SK-N-SH (cell line): ENCODE results near the gene CDK18. TPM values are rescaled to one million over a fixed set of nuclear protein-coding genes. Genes with fewer than 3 reads are reported as not detected.

Experiments used
- CTCF ChIA-PET: fragments of 300-600, 350-600 bp; formaldehyde crosslinking; extraction: SDS; loops from one replicate; lab custom pipeline; 2021; lab: Yijun Ruan, JAX
- POLR2A ChIA-PET: fragments of 350-600 bp; sonication (Branson Sonifier 250); formaldehyde crosslinking; extraction: SDS; loops from one replicate; lab custom pipeline; 2020; ENCODE audit warnings: antibody characterized with exemption, inconsistent platforms; lab: Yijun Ruan, JAX
- DNase-seq: peaks from one replicate; pipeline ENCODE4 v3.0.0; 2012
- H2AFZ ChIP-seq: fragments of 200-600 bp; sonication (generic); 2 replicates; pipeline ENCODE4 v1.8.1; 2016; ENCODE audit warnings: antibody characterized with exemption, mild to moderate bottlenecking, low read depth
- H3F3A ChIP-seq: fragments of 200-600 bp; sonication (generic); replicated peaks from 2 replicates; pipeline ENCODE3; 2016; ENCODE audit warnings: antibody characterized with exemption, mild to moderate bottlenecking; ENCODE audit not compliant: insufficient read depth
- H3K27ac ChIP-seq, 2 experiments: fragments of 200-500 bp in 1 of 2; fragments of 200-600 bp in 1 of 2; sonication (Bioruptor generic) in 1 of 2; sonication (generic), shearing (Covaris generic) in 1 of 2; 2 replicates each; pipeline versions ENCODE4 v1.5.1 to v1.6.1; 2014 to 2016; ENCODE audit warnings: low read depth in 2 of 2, inconsistent platforms in 1 of 2, low read length in 1 of 2, mild to moderate bottlenecking in 1 of 2, mixed read lengths in 1 of 2
- H3K27me3 ChIP-seq: fragments of 200-600 bp; sonication (generic), shearing (Covaris generic); 2 replicates; pipeline ENCODE4 v1.6.1; 2016; ENCODE audit warnings: mixed run types; ENCODE audit not compliant: insufficient read depth
- H3K36me3 ChIP-seq, 2 experiments: fragments of 200-500 bp in 1 of 2; fragments of 200-600 bp in 1 of 2; sonication (Bioruptor generic) in 1 of 2; sonication (generic) in 1 of 2; replicated peaks in 1 of 2; 2 replicates each; pipeline versions ENCODE3 to v1.5.1; 2014 to 2016; ENCODE audit warnings: low read length in 1 of 2, mild to moderate bottlenecking in 1 of 2; ENCODE audit not compliant: insufficient read depth in 2 of 2, control insufficient read depth in 1 of 2
- H3K4me1 ChIP-seq, 2 experiments: fragments of 200-500 bp in 1 of 2; fragments of 200-600 bp in 1 of 2; sonication (Bioruptor generic) in 1 of 2; sonication (generic), shearing (Covaris generic) in 1 of 2; 2 replicates each; pipeline versions ENCODE4 v1.5.1 to v1.6.1; 2014 to 2016; ENCODE audit warnings: low read depth in 1 of 2, low read length in 1 of 2, mixed run types in 1 of 2; ENCODE audit not compliant: insufficient read depth in 2 of 2, control insufficient read depth in 1 of 2
- H3K4me2 ChIP-seq: fragments of 200-600 bp; sonication (generic), shearing (Covaris generic); 2 replicates; pipeline ENCODE4 v1.6.1; 2017; ENCODE audit warnings: mixed run types
- H3K4me3 ChIP-seq, 2 experiments: fragments of 200-500 bp in 1 of 2; fragments of 200-600 bp in 1 of 2; sonication (Bioruptor generic) in 1 of 2; sonication (generic), shearing (Covaris generic) in 1 of 2; 2 replicates each; pipeline versions ENCODE4 v1.5.1 to v1.8.1; 2014 to 2016; ENCODE audit warnings: low read depth in 2 of 2, inconsistent platforms in 1 of 2, low read length in 1 of 2, mild to moderate bottlenecking in 1 of 2, mixed read lengths in 1 of 2, moderate library complexity in 1 of 2
- H3K79me2 ChIP-seq: fragments of 200-600 bp; sonication (generic); 2 replicates; pipeline ENCODE4 v1.8.1; 2017; ENCODE audit warnings: mild to moderate bottlenecking; ENCODE audit not compliant: insufficient read depth
- H3K9ac ChIP-seq: fragments of 200-600 bp; sonication (generic); 2 replicates; pipeline ENCODE4 v1.6.1; 2017; ENCODE audit warnings: mixed run types
- H3K9me2 ChIP-seq: fragments of 200-600 bp; sonication (generic); 2 replicates; pipeline ENCODE4 v1.6.1; 2017; ENCODE audit warnings: mixed run types
- H3K9me3 ChIP-seq: fragments of 200-600 bp; sonication (generic); 2 replicates; pipeline ENCODE4 v1.6.1; 2017; ENCODE audit warnings: mixed run types, mild to moderate bottlenecking, moderate library complexity
- H4K20me1 ChIP-seq: fragments of 200-600 bp; sonication (generic); 2 replicates; pipeline ENCODE4 v1.6.1; 2017; ENCODE audit warnings: mild to moderate bottlenecking, mixed run types; ENCODE audit not compliant: insufficient read depth
- ELF1 ChIP-seq: IDR thresholded peaks from 2 replicates; pipeline ENCODE4 v1.4.0; 2012
- EP300 ChIP-seq, 2 experiments: IDR thresholded peaks; 2 replicates each; pipeline versions ENCODE4 v1.4.0 to v1.6.1; 2012; ENCODE audit warnings: borderline replicate concordance in 1 of 2, low read depth in 1 of 2, low read length in 1 of 2
- EZH2phosphoT487 ChIP-seq: fragments of 200-600 bp; sonication (generic); IDR thresholded peaks from 2 replicates; pipeline ENCODE4 v1.6.1; 2017; ENCODE audit warnings: low read depth, mixed run types, mild to moderate bottlenecking, antibody characterized with exemption, moderate library complexity, borderline replicate concordance
- FOXJ3 ChIP-seq: sonication (generic); formaldehyde crosslinking; IDR thresholded peaks from 2 replicates; pipeline ENCODE4 v1.5.1; 2020; ENCODE audit warnings: mild to moderate bottlenecking, missing genetic modification reagents
- GATA2 ChIP-seq: sonication (generic); formaldehyde crosslinking; IDR thresholded peaks from 2 replicates; pipeline ENCODE4 v1.5.0; 2020; ENCODE audit warnings: mild to moderate bottlenecking, missing genetic modification reagents
- NRF1 ChIP-seq: IDR thresholded peaks from 2 replicates; pipeline ENCODE4 v1.6.1; 2012; ENCODE audit warnings: low read depth, mild to moderate bottlenecking, low read length
- POLR2AphosphoS5 ChIP-seq: IDR thresholded peaks from 2 replicates; pipeline ENCODE4 v1.6.1; 2012; ENCODE audit warnings: low read depth, low read length
- RAD21 ChIP-seq: IDR thresholded peaks from 2 replicates; pipeline ENCODE4 v1.6.1; 2012; ENCODE audit warnings: mild to moderate bottlenecking, low read length
- RFX5 ChIP-seq: IDR thresholded peaks from 2 replicates; pipeline ENCODE4 v1.6.1; 2012; ENCODE audit warnings: mild to moderate bottlenecking, improper control_type of control experiment, low read length
- RXRA ChIP-seq: IDR thresholded peaks from 2 replicates; pipeline ENCODE4 v1.4.0; 2012; ENCODE audit warnings: low read depth, mild to moderate bottlenecking, borderline replicate concordance
- SMC3 ChIP-seq: IDR thresholded peaks from 2 replicates; pipeline ENCODE4 v1.6.1; 2012; ENCODE audit warnings: low read depth, low read length, improper control_type of control experiment
- YY1 ChIP-seq: IDR thresholded peaks from 2 replicates; pipeline ENCODE4 v1.4.0; 2012; ENCODE audit warnings: low read depth, mild to moderate bottlenecking
- WGBS: methylation state at CpG from one replicate; pipeline ENCODE4 v1.1.6; 2017; ENCODE audit warnings: low lambda C conversion rate; 5-methylcytosine and 5-hydroxymethylcytosine counted together
- polyA plus RNA-seq, 3 experiments: library from polyadenylated mRNA; depleted of rRNA; stranded (reverse); fragments of >200 nt; gene quantifications; 2 replicates each; pipeline ENCODE4 v1.2.3, GENCODE V29; 2012
- TF ChIP-seq, protein P1 (sequence below): IDR thresholded peaks from 2 replicates; pipeline ENCODE4 v1.4.0; 2012; ENCODE audit warnings: low read depth, borderline replicate concordance
- TF ChIP-seq, protein P2 (sequence below): IDR thresholded peaks from 2 replicates; pipeline ENCODE4; 2012
- TF ChIP-seq, protein P3 (sequence below): IDR thresholded peaks from 2 replicates; pipeline ENCODE4 v1.4.0; 2012; ENCODE audit warnings: low read depth, borderline replicate concordance
- TF ChIP-seq, protein P4 (sequence below): fragments of 150-350 bp; IDR thresholded peaks from 2 replicates; pipeline ENCODE4 v1.6.1; 2016; ENCODE audit warnings: mild to moderate bottlenecking, low read depth, low read length
- TF ChIP-seq, protein P5 (sequence below): fragments of 200-600 bp; sonication (generic); IDR thresholded peaks from 2 replicates; pipeline ENCODE4 v1.6.1; 2017; ENCODE audit warnings: antibody characterized with exemption, mild to moderate bottlenecking, moderate library complexity

CDK18 gene
- polyA plus RNA-seq, 1 of the 3 experiments (the other 2 are of a cell fraction), result 2.5 TPM

DNA sequence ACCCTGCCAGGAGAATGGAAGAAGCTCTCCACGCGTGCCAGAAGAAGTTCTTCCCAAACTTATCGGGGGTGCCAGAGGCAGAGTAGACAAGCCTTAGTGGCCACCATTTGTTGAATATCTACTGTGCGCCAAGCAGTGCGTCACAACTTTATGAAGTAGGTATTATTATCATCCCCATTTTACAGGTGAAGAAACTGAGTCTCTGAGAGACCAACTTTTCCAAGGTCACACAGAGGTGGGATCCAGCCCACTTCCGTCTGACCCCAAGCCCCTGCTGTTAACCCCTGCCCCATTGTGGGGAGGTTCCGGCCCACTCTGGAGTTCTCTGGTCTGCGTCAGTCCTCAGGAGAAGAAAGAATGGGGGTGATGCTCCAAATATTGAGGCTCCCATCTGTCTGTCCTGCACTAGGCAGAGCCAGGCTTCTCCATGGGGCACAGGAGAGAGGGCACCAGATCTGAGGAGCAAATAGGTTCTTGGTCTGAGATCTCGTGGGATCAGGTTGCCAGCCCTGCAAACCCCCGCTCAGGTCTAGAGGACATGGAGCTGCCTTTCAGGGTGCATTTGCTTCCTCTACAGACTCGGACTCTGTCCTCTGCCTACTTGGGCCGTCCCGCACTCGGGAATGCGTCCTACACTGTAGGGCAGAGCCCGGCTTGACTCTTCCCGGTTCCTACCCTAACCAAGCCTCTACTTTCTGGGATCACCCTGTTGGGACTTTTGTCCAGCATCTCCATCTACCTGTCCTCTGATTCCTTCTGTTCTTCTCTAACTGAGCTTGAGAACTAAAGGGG lies 2.1 kb downstream of the CDK18 start:
- H3K4me3 ChIP-seq, result no peak overlapping the region
- no peak overlapping the region for H3K4me2 ChIP-seq
- H3K27me3 ChIP-seq, result no peaks in the 10 kb centered on the region
- no peaks in the 10 kb centered on the region for H3K9me2 ChIP-seq
- H3K27ac ChIP-seq, result no peak overlapping the region; a peak in 1 of 4 replicates
- no peak overlapping the region for H2AFZ ChIP-seq
- TF ChIP-seq GATA2 (CRISPR knock-in tag), result no peak
- TF ChIP-seq, protein P1, sequence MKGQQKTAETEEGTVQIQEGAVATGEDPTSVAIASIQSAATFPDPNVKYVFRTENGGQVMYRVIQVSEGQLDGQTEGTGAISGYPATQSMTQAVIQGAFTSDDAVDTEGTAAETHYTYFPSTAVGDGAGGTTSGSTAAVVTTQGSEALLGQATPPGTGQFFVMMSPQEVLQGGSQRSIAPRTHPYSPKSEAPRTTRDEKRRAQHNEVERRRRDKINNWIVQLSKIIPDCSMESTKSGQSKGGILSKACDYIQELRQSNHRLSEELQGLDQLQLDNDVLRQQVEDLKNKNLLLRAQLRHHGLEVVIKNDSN, result no peak
- TF ChIP-seq, protein P2, sequence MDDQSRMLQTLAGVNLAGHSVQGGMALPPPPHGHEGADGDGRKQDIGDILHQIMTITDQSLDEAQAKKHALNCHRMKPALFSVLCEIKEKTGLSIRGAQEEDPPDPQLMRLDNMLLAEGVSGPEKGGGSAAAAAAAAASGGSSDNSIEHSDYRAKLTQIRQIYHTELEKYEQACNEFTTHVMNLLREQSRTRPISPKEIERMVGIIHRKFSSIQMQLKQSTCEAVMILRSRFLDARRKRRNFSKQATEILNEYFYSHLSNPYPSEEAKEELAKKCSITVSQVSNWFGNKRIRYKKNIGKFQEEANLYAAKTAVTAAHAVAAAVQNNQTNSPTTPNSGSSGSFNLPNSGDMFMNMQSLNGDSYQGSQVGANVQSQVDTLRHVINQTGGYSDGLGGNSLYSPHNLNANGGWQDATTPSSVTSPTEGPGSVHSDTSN, result no peak
- TF ChIP-seq, protein P3, sequence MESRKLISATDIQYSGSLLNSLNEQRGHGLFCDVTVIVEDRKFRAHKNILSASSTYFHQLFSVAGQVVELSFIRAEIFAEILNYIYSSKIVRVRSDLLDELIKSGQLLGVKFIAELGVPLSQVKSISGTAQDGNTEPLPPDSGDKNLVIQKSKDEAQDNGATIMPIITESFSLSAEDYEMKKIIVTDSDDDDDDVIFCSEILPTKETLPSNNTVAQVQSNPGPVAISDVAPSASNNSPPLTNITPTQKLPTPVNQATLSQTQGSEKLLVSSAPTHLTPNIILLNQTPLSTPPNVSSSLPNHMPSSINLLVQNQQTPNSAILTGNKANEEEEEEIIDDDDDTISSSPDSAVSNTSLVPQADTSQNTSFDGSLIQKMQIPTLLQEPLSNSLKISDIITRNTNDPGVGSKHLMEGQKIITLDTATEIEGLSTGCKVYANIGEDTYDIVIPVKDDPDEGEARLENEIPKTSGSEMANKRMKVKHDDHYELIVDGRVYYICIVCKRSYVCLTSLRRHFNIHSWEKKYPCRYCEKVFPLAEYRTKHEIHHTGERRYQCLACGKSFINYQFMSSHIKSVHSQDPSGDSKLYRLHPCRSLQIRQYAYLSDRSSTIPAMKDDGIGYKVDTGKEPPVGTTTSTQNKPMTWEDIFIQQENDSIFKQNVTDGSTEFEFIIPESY, result no peak
- TF ChIP-seq NRF1, result no peak
- TF ChIP-seq YY1, result no peak
- no peak for TF ChIP-seq POLR2AphosphoS5
- TF ChIP-seq EZH2phosphoT487, result no peak
- no peak for TF ChIP-seq RFX5
- TF ChIP-seq FOXJ3 (CRISPR knock-in tag), result no peak
- TF ChIP-seq, all 33 proteins: peak for 0
- H4K20me1 ChIP-seq, result no peaks in the 10 kb centered on the region
- ChIA-PET POLR2A (interaction anchor here (0.6 kb wide), 1 partner anchor 30 kb away, joined by 3 read pairs; no protein-coding TSS in a partner anchor), CTCF (interaction anchor here (0.6 to 45.6 kb wide), 6 partner anchors 13 to 233 kb away, joined by 3 to 1333 read pairs (median 10); no protein-coding TSS in a partner anchor)
- H3K4me1 ChIP-seq, result peaks cover 7 to 50% of the 10 kb centered on the region in 2 experiments; a peak in 2 of 4 replicates
- no peaks in the 10 kb centered on the region for H3K36me3 ChIP-seq
- H3K79me2 ChIP-seq, result no peaks in the 10 kb centered on the region
- H3K9me3 ChIP-seq, result no peaks in the 10 kb centered on the region
- H3K9ac ChIP-seq, result no peak overlapping the region
- WGBS, result 93% methylated on average over 13 of the region's 17 CpGs
- no peaks in the 10 kb centered on the region for H3F3A ChIP-seq
- no peak for DNase-seq

DNA sequence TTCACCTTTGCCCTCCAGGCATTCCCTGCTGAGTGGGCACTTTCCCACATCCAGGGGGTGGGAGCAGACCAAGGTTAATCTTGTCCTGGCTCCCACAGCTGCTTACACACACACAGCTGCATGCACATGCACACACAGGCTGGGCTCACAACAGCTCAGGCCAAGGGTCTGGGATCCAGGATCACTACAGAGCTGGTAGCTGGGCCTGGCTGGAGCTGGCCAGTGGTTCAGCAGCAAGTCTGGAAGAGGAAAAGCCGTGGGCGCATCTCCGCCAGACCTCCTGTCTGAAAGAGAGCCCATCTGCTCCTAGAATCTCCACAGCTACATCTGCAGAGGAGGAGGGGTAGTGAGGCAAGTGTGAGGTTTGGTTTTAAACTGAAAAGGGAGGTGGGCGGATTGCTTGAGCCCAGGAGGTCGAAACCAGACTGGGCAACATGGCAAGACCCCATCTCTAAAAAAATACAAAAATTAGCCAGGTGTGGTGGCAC lies 3.8 kb downstream of the CDK18 start:
- no peaks in the 10 kb centered on the region for H3K27me3 ChIP-seq
- TF ChIP-seq, protein P4, sequence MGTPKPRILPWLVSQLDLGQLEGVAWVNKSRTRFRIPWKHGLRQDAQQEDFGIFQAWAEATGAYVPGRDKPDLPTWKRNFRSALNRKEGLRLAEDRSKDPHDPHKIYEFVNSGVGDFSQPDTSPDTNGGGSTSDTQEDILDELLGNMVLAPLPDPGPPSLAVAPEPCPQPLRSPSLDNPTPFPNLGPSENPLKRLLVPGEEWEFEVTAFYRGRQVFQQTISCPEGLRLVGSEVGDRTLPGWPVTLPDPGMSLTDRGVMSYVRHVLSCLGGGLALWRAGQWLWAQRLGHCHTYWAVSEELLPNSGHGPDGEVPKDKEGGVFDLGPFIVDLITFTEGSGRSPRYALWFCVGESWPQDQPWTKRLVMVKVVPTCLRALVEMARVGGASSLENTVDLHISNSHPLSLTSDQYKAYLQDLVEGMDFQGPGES, result no peak
- TF ChIP-seq EP300 (IDR thresholded peaks at IDR 0.05; ENCODE audit: borderline replicate concordance in 1 of 2, low read depth in 1 of 2, low read length in 1 of 2), result peak in 1 of 2 experiments; percentile 27; a peak in 1 of 4 replicates
- TF ChIP-seq RAD21, result 0 out of 2 replicates have a peak, but pooled peaks have one; percentile 1
- TF ChIP-seq POLR2AphosphoS5, result no peak
- no peak for TF ChIP-seq RXRA
- TF ChIP-seq, protein P5, sequence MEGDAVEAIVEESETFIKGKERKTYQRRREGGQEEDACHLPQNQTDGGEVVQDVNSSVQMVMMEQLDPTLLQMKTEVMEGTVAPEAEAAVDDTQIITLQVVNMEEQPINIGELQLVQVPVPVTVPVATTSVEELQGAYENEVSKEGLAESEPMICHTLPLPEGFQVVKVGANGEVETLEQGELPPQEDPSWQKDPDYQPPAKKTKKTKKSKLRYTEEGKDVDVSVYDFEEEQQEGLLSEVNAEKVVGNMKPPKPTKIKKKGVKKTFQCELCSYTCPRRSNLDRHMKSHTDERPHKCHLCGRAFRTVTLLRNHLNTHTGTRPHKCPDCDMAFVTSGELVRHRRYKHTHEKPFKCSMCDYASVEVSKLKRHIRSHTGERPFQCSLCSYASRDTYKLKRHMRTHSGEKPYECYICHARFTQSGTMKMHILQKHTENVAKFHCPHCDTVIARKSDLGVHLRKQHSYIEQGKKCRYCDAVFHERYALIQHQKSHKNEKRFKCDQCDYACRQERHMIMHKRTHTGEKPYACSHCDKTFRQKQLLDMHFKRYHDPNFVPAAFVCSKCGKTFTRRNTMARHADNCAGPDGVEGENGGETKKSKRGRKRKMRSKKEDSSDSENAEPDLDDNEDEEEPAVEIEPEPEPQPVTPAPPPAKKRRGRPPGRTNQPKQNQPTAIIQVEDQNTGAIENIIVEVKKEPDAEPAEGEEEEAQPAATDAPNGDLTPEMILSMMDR, result no peak
- no peak for TF ChIP-seq ELF1
- TF ChIP-seq, protein P2, result no peak
- no peak for TF ChIP-seq SMC3

More for the DNA sequence above, 3.8 kb downstream of the CDK18 start:
- Histone ChIP-seq H3K4me2 (no peak overlapping the region), H3K9ac (no peak overlapping the region), H3K9me3 (no peaks in the 10 kb centered on the region), H3K79me2 (no peaks in the 10 kb centered on the region), H3F3A (no peaks in the 10 kb centered on the region), H3K27ac (peak overlapping the region in 1 of 2 experiments; percentile 80; a peak in 2 of 4 replicates), H3K4me3 (no peak overlapping the region), H3K36me3 (no peaks in the 10 kb centered on the region), H2AFZ (no peak overlapping the region), H3K4me1 (peaks cover 7 to 50% of the 10 kb centered on the region in 2 experiments; a peak in 2 of 4 replicates), H4K20me1 (no peaks in the 10 kb centered on the region), H3K9me2 (no peaks in the 10 kb centered on the region)
- ChIA-PET POLR2A (no interaction called here), CTCF (interaction anchor here (0.6 to 45.6 kb wide), 8 partner anchors 13 to 154 kb away, joined by 3 to 1333 read pairs (median 3); partner anchors contain the start of gene ELK4)
- peak; percentile 82 for DNase-seq
- WGBS, result 73% methylated on average over 5 of the region's 5 CpGs
